DOHH2 (cell line): Measurements from ENCODE around the gene RALGAPA2.

Experiments
- H3F3A ChIP-seq: fragments of 200-600 bp; sonication (generic), shearing (Covaris generic); 2 replicates; pipeline ENCODE4 v1.6.0; 2016; ENCODE audit warnings: antibody characterized with exemption, mild to moderate bottlenecking; ENCODE audit not compliant: control insufficient read depth, insufficient read depth
- H3K27ac ChIP-seq: fragments of 200-600 bp; sonication (generic); 2 replicates; pipeline ENCODE4 v1.5.1; 2014; ENCODE audit warnings: low read depth, mild to moderate bottlenecking, low read length, moderate library complexity
- H3K27me3 ChIP-seq: fragments of 200-600 bp; sonication (generic); 2 replicates; pipeline ENCODE4 v1.6.1; 2014; ENCODE audit warnings: mild to moderate bottlenecking, low read length, mixed read lengths; ENCODE audit not compliant: control insufficient read depth
- H3K36me3 ChIP-seq: fragments of 200-600 bp; sonication (generic); 2 replicates; pipeline ENCODE4 v1.6.1; 2014; ENCODE audit warnings: mild to moderate bottlenecking, low read length, moderate library complexity, mixed read lengths; ENCODE audit not compliant: control insufficient read depth
- H3K4me1 ChIP-seq: fragments of 200-600 bp; sonication (generic); 2 replicates; pipeline ENCODE4 v1.6.1; 2014; ENCODE audit warnings: mild to moderate bottlenecking, low read length, mixed read lengths; ENCODE audit not compliant: control insufficient read depth
- H3K4me2 ChIP-seq: fragments of 200-600 bp; sonication (generic); 2 replicates; pipeline ENCODE4 v1.6.0; 2014; ENCODE audit warnings: mild to moderate bottlenecking, low read length, moderate library complexity
- H3K4me3 ChIP-seq: fragments of 200-600 bp; sonication (generic); 2 replicates; pipeline ENCODE4 v1.5.1; 2014; ENCODE audit warnings: mild to moderate bottlenecking, low read length, mixed read lengths
- H3K79me2 ChIP-seq: fragments of 200-600 bp; sonication (generic); 2 replicates; pipeline ENCODE4 v1.6.1; 2014; ENCODE audit warnings: mild to moderate bottlenecking, low read length, mixed read lengths; ENCODE audit not compliant: control insufficient read depth
- H3K9me2 ChIP-seq: fragments of 200-600 bp; sonication (generic); replicated peaks from 2 replicates; pipeline ENCODE4 v1.6.1; 2014; ENCODE audit warnings: mild to moderate bottlenecking, low read length, mixed read lengths; ENCODE audit not compliant: control insufficient read depth
- H3K9me3 ChIP-seq: fragments of 200-600 bp; sonication (generic); 2 replicates; pipeline ENCODE4 v1.6.1; 2014; ENCODE audit warnings: antibody characterized with exemption, low read length, mixed read lengths; ENCODE audit not compliant: control insufficient read depth, insufficient read depth
- H4K20me1 ChIP-seq: fragments of 200-600 bp; sonication (generic); 2 replicates; pipeline ENCODE4 v1.6.0; 2014; ENCODE audit warnings: low read depth, mild to moderate bottlenecking, antibody characterized with exemption, low read length, moderate library complexity; ENCODE audit not compliant: control insufficient read depth, insufficient read depth
- EZH2phosphoT487 ChIP-seq: fragments of 200-600 bp; sonication (generic); IDR thresholded peaks from 2 replicates; pipeline ENCODE4 v1.6.1; 2017; ENCODE audit warnings: borderline replicate concordance, mild to moderate bottlenecking, antibody characterized with exemption, low read length, moderate library complexity, mixed read lengths
- TF ChIP-seq, protein P1 (sequence below): fragments of 200-600 bp; sonication (generic); IDR thresholded peaks from one replicate; pipeline ENCODE4 v1.5.1; 2014; ENCODE audit warnings: antibody characterized with exemption, mild to moderate bottlenecking, low read depth, low read length; ENCODE audit not compliant: poor library complexity, severe bottlenecking

The RALGAPA2 gene

GRCh38 chr20:20743511-20744169 is 31.2 kb upstream of the RALGAPA2 start:
- no peak overlapping the region for H3K4me2 ChIP-seq
- no peaks in the 10 kb centered on the region for H3K79me2 ChIP-seq
- no peak overlapping the region for H3K4me3 ChIP-seq
- no peaks in the 10 kb centered on the region for H3K36me3 ChIP-seq
- peaks cover 9% of the 10 kb centered on the region; the same call in 1 of the 2 replicates for H3K27me3 ChIP-seq
- no peak overlapping the region for H3K27ac ChIP-seq
- no peaks in the 10 kb centered on the region for H3K9me2 ChIP-seq
- no peaks in the 10 kb centered on the region for H3F3A ChIP-seq
- H4K20me1 ChIP-seq: no peaks in the 10 kb centered on the region
- no peaks in the 10 kb centered on the region for H3K9me3 ChIP-seq
- TF ChIP-seq, protein P1, sequence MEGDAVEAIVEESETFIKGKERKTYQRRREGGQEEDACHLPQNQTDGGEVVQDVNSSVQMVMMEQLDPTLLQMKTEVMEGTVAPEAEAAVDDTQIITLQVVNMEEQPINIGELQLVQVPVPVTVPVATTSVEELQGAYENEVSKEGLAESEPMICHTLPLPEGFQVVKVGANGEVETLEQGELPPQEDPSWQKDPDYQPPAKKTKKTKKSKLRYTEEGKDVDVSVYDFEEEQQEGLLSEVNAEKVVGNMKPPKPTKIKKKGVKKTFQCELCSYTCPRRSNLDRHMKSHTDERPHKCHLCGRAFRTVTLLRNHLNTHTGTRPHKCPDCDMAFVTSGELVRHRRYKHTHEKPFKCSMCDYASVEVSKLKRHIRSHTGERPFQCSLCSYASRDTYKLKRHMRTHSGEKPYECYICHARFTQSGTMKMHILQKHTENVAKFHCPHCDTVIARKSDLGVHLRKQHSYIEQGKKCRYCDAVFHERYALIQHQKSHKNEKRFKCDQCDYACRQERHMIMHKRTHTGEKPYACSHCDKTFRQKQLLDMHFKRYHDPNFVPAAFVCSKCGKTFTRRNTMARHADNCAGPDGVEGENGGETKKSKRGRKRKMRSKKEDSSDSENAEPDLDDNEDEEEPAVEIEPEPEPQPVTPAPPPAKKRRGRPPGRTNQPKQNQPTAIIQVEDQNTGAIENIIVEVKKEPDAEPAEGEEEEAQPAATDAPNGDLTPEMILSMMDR: no peak
- TF ChIP-seq EZH2phosphoT487: no peak
- no peaks in the 10 kb centered on the region for H3K4me1 ChIP-seq

- H3K79me2 ChIP-seq: no peaks in the 10 kb centered on the region
- no peaks in the 10 kb centered on the region for H3F3A ChIP-seq
- no peaks in the 10 kb centered on the region for H3K9me3 ChIP-seq
- H3K4me2 ChIP-seq: no peak overlapping the region
- H3K27ac ChIP-seq: no peak overlapping the region
- TF ChIP-seq, protein P1: no peak
- TF ChIP-seq EZH2phosphoT487: no peak
- no peaks in the 10 kb centered on the region for H3K9me2 ChIP-seq
- peaks cover 5% of the 10 kb centered on the region; the same call in 1 of the 2 replicates for H3K27me3 ChIP-seq
- no peaks in the 10 kb centered on the region for H3K4me1 ChIP-seq
- no peak overlapping the region for H3K4me3 ChIP-seq
- H3K36me3 ChIP-seq: no peaks in the 10 kb centered on the region
- no peaks in the 10 kb centered on the region for H4K20me1 ChIP-seq
Measured at GRCh38 chr20:20741087-20742045, 28.9 kb upstream of the RALGAPA2 start.

GRCh38 chr20:20740541-20740940 is 28.1 kb upstream of the RALGAPA2 start:
- H3F3A ChIP-seq: no peaks in the 10 kb centered on the region
- H3K27me3 ChIP-seq: peaks cover 5% of the 10 kb centered on the region; the same call in 1 of the 2 replicates
- no peak overlapping the region for H3K4me2 ChIP-seq
- H3K9me2 ChIP-seq: no peaks in the 10 kb centered on the region
- no peaks in the 10 kb centered on the region for H3K79me2 ChIP-seq
- TF ChIP-seq EZH2phosphoT487: no peak
- TF ChIP-seq, protein P1: no peak
- no peak overlapping the region for H3K4me3 ChIP-seq
- no peaks in the 10 kb centered on the region for H3K36me3 ChIP-seq
- no peaks in the 10 kb centered on the region for H3K9me3 ChIP-seq
- no peak overlapping the region for H3K27ac ChIP-seq
- no peaks in the 10 kb centered on the region for H3K4me1 ChIP-seq
- no peaks in the 10 kb centered on the region for H4K20me1 ChIP-seq
